Measurements from ENCODE around the gene FAM234B.

DNA sequence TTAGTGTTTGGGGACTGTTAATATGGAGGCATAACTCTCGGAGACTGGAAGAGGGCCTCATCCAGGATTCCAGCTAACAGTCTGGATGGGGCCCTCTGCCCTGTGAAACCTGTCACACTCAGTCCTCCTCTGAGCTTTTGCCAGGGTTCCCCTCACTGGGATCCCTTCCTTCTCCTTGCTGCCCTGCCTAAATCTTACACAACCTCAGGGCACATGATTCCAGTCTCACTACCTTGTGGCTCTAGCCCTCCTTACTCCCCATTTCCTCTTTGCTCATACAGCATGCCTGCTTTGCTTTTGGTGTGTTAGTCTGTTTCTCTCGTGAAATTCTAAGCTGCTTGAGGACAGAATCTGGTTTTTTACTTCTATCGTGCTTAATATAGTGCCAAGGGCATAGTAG lies 60.2 kb downstream of the FAM234B start:
- TF ChIP-seq POLR2AphosphoS5 (IDR thresholded peaks at IDR 0.05) = no peak
- TF ChIP-seq, protein P1, sequence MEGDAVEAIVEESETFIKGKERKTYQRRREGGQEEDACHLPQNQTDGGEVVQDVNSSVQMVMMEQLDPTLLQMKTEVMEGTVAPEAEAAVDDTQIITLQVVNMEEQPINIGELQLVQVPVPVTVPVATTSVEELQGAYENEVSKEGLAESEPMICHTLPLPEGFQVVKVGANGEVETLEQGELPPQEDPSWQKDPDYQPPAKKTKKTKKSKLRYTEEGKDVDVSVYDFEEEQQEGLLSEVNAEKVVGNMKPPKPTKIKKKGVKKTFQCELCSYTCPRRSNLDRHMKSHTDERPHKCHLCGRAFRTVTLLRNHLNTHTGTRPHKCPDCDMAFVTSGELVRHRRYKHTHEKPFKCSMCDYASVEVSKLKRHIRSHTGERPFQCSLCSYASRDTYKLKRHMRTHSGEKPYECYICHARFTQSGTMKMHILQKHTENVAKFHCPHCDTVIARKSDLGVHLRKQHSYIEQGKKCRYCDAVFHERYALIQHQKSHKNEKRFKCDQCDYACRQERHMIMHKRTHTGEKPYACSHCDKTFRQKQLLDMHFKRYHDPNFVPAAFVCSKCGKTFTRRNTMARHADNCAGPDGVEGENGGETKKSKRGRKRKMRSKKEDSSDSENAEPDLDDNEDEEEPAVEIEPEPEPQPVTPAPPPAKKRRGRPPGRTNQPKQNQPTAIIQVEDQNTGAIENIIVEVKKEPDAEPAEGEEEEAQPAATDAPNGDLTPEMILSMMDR (IDR thresholded peaks at IDR 0.05) = no peak
- no peak for TF ChIP-seq POLR2A (IDR thresholded peaks at IDR 0.05)

Data from sigmoid colon (tissue), 4 donors.